Osteocyte (in vitro differentiated cells): ENCODE measurements around the gene SERPINA3. TPM values are rescaled to one million over a fixed set of nuclear protein-coding genes. Genes with fewer than 3 reads are reported as not detected.

Experiments used
- DNase-seq: peaks from one replicate; pipeline ENCODE4 v3.0.0; 2021; ENCODE audit warnings: mixed read lengths; ENCODE audit not compliant: unreplicated experiment; ENCODE audit errors: extremely low spot score
- H3K27ac Mint-ChIP-seq: one replicate; pipeline ENCODE4 v1.8.0; 2021; ENCODE audit warnings: mild to moderate bottlenecking, mixed read lengths; ENCODE audit not compliant: unreplicated experiment
- H3K27me3 Mint-ChIP-seq: one replicate; pipeline ENCODE4 v1.8.0; 2021; ENCODE audit warnings: mixed read lengths; ENCODE audit not compliant: unreplicated experiment
- H3K36me3 Mint-ChIP-seq: one replicate; pipeline ENCODE4 v1.8.0; 2021; ENCODE audit warnings: mixed read lengths; ENCODE audit not compliant: unreplicated experiment
- H3K4me1 Mint-ChIP-seq: one replicate; pipeline ENCODE4 v1.8.0; 2021; ENCODE audit warnings: mixed read lengths; ENCODE audit not compliant: unreplicated experiment
- H3K4me3 Mint-ChIP-seq: one replicate; pipeline ENCODE4 v1.8.0; 2021; ENCODE audit warnings: mild to moderate bottlenecking, moderate library complexity, mixed read lengths; ENCODE audit not compliant: unreplicated experiment
- H3K9me3 Mint-ChIP-seq: one replicate; pipeline ENCODE4 v1.8.0; 2021; ENCODE audit warnings: mixed read lengths; ENCODE audit not compliant: unreplicated experiment
- total RNA-seq: library from RNA; stranded (reverse); gene quantifications from 2 replicates; pipeline ENCODE4 v1.2.1, GENCODE V29; 2021
- TF ChIP-seq, protein P1 (sequence below): fragments of 200-600 bp; sonication (generic); IDR thresholded peaks from 2 replicates; pipeline ENCODE4 v1.5.0; 2021; ENCODE audit warnings: antibody characterized with exemption, mild to moderate bottlenecking, moderate library complexity

SERPINA3 gene
- total RNA-seq, 1 donor from 2014 or later, result 1.2 TPM

DNA sequence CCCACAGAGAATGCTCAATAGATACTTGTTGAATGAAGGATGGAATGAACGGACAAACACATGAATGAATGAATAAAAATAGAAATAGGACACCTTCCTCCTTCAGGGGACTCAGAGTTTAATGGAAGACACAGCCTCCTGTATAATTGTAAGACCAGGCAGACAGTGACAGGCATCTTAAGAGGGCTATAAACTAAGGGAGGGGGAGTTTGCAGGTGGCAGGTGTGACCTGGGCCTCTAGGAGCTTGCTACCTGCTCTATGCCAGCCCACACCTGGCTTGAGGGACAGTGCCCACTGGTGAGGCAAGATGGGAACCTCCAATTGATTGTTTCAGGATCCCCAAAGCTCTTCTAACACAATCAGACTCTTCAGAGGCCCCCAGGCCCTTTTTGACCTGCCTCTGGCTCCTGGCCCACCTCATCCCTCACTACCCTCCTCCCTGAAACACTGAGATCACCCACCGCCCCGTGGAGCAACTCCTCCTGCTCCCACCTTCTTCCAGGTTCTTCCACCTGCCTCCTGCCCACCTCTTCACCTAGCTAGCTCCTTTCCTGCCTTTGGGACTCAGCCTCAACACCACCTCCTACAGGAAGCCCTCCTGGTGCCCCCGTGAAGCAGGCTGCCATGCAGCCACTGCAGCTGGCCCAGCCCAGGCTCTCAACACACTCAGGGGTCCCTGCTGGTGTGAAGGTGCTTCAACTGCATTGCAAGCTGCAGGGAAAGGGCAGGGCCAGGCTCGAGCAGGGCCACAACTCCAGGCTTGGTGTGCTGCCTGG is 9.4 kb downstream of the SERPINA3 start:
- TF ChIP-seq, protein P1, sequence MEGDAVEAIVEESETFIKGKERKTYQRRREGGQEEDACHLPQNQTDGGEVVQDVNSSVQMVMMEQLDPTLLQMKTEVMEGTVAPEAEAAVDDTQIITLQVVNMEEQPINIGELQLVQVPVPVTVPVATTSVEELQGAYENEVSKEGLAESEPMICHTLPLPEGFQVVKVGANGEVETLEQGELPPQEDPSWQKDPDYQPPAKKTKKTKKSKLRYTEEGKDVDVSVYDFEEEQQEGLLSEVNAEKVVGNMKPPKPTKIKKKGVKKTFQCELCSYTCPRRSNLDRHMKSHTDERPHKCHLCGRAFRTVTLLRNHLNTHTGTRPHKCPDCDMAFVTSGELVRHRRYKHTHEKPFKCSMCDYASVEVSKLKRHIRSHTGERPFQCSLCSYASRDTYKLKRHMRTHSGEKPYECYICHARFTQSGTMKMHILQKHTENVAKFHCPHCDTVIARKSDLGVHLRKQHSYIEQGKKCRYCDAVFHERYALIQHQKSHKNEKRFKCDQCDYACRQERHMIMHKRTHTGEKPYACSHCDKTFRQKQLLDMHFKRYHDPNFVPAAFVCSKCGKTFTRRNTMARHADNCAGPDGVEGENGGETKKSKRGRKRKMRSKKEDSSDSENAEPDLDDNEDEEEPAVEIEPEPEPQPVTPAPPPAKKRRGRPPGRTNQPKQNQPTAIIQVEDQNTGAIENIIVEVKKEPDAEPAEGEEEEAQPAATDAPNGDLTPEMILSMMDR, result no peak
- H3K27me3 Mint-ChIP-seq, result no peaks in the 10 kb centered on the region
- H3K9me3 Mint-ChIP-seq, result peaks cover 32% of the 10 kb centered on the region
- H3K27ac Mint-ChIP-seq, result no peak overlapping the region
- no peaks in the 10 kb centered on the region for H3K4me1 Mint-ChIP-seq
- H3K36me3 Mint-ChIP-seq, result peaks cover 3% of the 10 kb centered on the region
- no peak for DNase-seq
- no peak overlapping the region for H3K4me3 Mint-ChIP-seq

DNA sequence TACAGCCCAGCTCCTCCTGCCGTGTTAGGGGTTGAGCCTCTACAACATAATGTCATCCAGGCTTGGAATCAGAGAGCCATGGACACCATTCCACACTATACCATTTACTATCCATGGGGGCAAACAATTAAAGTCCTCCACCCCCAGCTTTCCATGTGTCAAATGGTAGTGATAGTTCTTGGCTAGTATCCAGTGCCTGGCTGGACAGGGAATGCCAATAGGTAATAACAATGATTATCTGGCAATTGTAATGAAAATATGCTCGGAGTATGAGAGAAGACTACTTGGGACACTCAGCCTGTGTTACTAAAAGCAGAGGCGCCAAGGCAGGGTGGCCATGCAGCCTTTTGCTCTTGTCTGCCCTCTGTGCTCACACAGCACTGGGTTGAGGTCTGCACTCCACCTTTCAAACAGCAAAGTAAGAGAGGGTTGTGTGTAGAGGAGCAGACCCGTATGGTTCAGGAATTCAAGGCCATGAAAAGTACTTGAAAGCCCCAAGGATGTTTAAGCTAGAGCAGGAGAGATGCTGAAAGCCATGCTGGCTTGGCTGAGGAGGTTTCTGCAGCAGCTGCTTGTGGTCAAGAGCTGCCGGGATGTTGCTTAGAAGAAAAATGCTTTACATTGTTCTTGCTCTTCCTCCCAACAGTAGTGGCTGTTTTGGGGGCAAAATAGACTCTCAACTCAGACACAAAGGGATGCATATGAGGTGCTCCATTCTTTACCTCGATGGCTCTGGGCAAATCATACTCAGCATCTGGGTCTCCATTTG is 10.6 kb downstream of the SERPINA3 start:
- no peak for DNase-seq
- no peak overlapping the region for H3K27ac Mint-ChIP-seq
- no peaks in the 10 kb centered on the region for H3K27me3 Mint-ChIP-seq
- H3K36me3 Mint-ChIP-seq, result peaks cover 1% of the 10 kb centered on the region
- H3K4me1 Mint-ChIP-seq, result no peaks in the 10 kb centered on the region
- no peak overlapping the region for H3K4me3 Mint-ChIP-seq
- TF ChIP-seq, protein P1, result no peak
- peaks cover 24% of the 10 kb centered on the region for H3K9me3 Mint-ChIP-seq

DNA sequence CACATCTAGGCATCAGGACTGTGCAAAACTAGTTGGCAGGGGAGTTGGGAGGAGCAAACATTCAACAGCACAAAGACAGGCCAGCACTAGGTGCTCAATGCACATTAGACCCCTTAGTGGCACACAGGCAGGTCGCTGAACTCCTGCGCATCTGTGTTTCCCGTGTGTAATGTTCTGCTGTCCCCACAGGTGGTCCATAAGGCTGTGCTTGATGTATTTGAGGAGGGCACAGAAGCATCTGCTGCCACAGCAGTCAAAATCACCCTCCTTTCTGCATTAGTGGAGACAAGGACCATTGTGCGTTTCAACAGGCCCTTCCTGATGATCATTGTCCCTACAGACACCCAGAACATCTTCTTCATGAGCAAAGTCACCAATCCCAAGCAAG is 11.2 kb downstream of the SERPINA3 start:
- Mint-ChIP-seq H3K27ac (no peak overlapping the region), H3K4me3 (no peak overlapping the region), H3K9me3 (peaks cover 20% of the 10 kb centered on the region), H3K4me1 (no peaks in the 10 kb centered on the region), H3K36me3 (no peaks in the 10 kb centered on the region), H3K27me3 (no peaks in the 10 kb centered on the region)
- TF ChIP-seq, protein P1, result no peak
- DNase-seq, result no peak

DNA sequence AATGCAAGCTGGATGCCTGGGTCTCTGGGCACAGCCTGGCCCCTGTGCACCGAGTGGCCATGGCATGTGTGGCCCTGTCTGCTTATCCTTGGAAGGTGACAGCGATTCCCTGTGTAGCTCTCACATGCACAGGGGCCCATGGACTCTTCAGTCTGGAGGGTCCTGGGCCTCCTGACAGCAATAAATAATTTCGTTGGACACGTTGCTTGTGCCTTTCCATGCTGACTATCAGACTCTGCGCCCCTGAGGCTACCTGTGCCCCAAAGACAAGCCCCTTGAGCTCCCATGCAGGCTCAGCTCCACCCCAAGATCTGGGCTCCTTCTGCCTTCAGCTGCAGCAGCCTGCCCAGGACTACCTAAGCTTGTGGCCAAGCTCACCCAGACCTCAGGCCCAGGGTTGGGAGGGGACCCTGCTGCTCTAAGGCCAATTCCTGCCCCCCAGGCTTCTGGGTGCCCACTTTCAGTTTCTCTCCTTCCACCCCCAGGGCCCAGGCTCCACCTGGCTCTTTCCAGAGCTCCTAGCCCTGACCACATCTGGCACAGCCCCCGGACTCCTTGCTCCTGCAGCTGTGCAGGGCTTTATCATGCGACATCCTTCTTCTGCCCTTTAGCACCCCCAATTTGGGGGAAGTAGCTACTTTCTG is 11.8 kb downstream of the SERPINA3 start:
- TF ChIP-seq, protein P1, result no peak
- peaks cover 15% of the 10 kb centered on the region for H3K9me3 Mint-ChIP-seq
- DNase-seq, result no peak
- H3K27me3 Mint-ChIP-seq, result peaks cover under 1% of the 10 kb centered on the region
- H3K4me3 Mint-ChIP-seq, result no peak overlapping the region
- no peak overlapping the region for H3K27ac Mint-ChIP-seq
- no peaks in the 10 kb centered on the region for H3K36me3 Mint-ChIP-seq
- H3K4me1 Mint-ChIP-seq, result no peaks in the 10 kb centered on the region
